Esophagus squamous epithelium (tissue), 5 donors: ENCODE measurements around the gene PEAK3. TPM values are rescaled to one million over a fixed set of nuclear protein-coding genes. Genes with fewer than 3 reads are reported as not detected.
A peak's percentile ranks its signal among the peaks of the same experiment; 100 is the strongest.

Source experiments
- DNase-seq: peaks from one replicate; lab custom pipeline; 2025; lab: John Stamatoyannopoulos, UW
- H3K27ac ChIP-seq, 4 donors: fragments of 200-600 bp; sonication (generic); one replicate each; pipeline ENCODE4 v1.5.1; 2016 to 2019; ENCODE audit warnings: mild to moderate bottlenecking in 1 of 4
- H3K27me3 ChIP-seq, 4 donors: fragments of 200-600 bp; sonication (generic); 1 replicate in 3 of 4; 2 replicates in 1 of 4; pipeline versions ENCODE4 v1.5.1 to v1.6.0; 2017 to 2021; ENCODE audit warnings: antibody characterized with exemption in 1 of 4
- H3K36me3 ChIP-seq, 3 donors: fragments of 200-600 bp; sonication (generic); one replicate each; pipeline ENCODE4 v1.5.1; 2016 to 2019
- H3K4me1 ChIP-seq, 3 donors: fragments of 200-600 bp; sonication (generic); one replicate each; pipeline ENCODE4 v1.5.1; 2017 to 2019
- H3K4me3 ChIP-seq, 4 donors: fragments of 200-600 bp; sonication (generic); 1 replicate in 3 of 4; 2 replicates in 1 of 4; pipeline ENCODE4 v1.5.1; 2016 to 2019; ENCODE audit warnings: mild to moderate bottlenecking in 2 of 4, moderate library complexity in 1 of 4
- H3K9me3 ChIP-seq, 3 donors: fragments of 200-600 bp; sonication (generic); one replicate each; pipeline ENCODE4 v1.5.1; 2016 to 2019
- CTCF ChIP-seq, 6 experiments: fragments of 450-650 bp in 4 of 6; fragments of 200-600 bp in 2 of 6; sonication (generic) in 2 of 6; IDR thresholded peaks; one replicate each; pipeline ENCODE4 v1.5.1; 2016 to 2019; ENCODE audit warnings: antibody characterized with exemption in 6 of 6, mild to moderate bottlenecking in 4 of 6, moderate library complexity in 4 of 6
- POLR2A ChIP-seq, 4 donors: fragments of 450-650 bp; IDR thresholded peaks; one replicate each; pipeline ENCODE4 v1.6.1; 2017; ENCODE audit warnings: antibody characterized with exemption in 4 of 4, mild to moderate bottlenecking in 4 of 4, moderate library complexity in 3 of 4
- WGBS, 2 donors: methylation state at CpG; one replicate each; pipeline ENCODE4 v1.1.5; 2018; 5-methylcytosine and 5-hydroxymethylcytosine counted together
- intact Hi-C: fragments of 100-400 bp; cut with DNase I; formaldehyde crosslinking; loops from one replicate; pipeline ENCODE4 v1.15.0; 2022
- total RNA-seq, 4 donors: library from RNA; depleted of rRNA; stranded (reverse); fragments of >200 nt; gene quantifications; one replicate each; pipeline ENCODE4 v1.1.0, GENCODE V29; 2016
- donor health status: DM: yes; HTN: yes; CAD: no.

The PEAK3 gene
- total RNA-seq, 4 donors from 2014 or later = 0.32 to 0.40 (median 0.38) TPM; not detected in 1

- 36% methylated on average over 5 of the region's 33 CpGs; no CpG with 5 or more reads in 1 of the 2 donors for WGBS, 2 donors
- Histone ChIP-seq H3K36me3 (no peaks in the 10 kb centered on the region), H3K27ac (no peak overlapping the region), H3K9me3 (no peaks in the 10 kb centered on the region), H3K27me3 (peaks cover 0 to 98% (median 17%) of the 10 kb centered on the region in 4 donors), H3K4me3 (peak overlapping the region in 2 of 4 donors; percentile 19 to 50), H3K4me1 (peaks cover 3 to 18% (median 9%) of the 10 kb centered on the region in 3 donors)
- TF ChIP-seq POLR2A (IDR thresholded peaks at IDR 0.05) (no peak), CTCF (IDR thresholded peaks at IDR 0.05) (no peak)
- no peak for DNase-seq
- intact Hi-C loops = no loop called here
Measured at GRCh38 chr19:2307518-2308012, 25.6 kb upstream of the PEAK3 start.

- Histone ChIP-seq H3K27ac (no peak overlapping the region), H3K9me3 (no peaks in the 10 kb centered on the region), H3K4me1 (peaks cover 8 to 24% (median 13%) of the 10 kb centered on the region in 3 donors), H3K36me3 (no peaks in the 10 kb centered on the region), H3K27me3 (peaks cover 0 to 98% (median 16%) of the 10 kb centered on the region in 4 donors), H3K4me3 (no peak overlapping the region)
- intact Hi-C loops = no loop called here
- no peak for TF ChIP-seq CTCF (IDR thresholded peaks at IDR 0.05)
- TF ChIP-seq POLR2A (IDR thresholded peaks at IDR 0.05) = no peak
- DNase-seq = no peak
- 51 to 62% methylated on average over 2 to 3 of the region's 17 CpGs for WGBS, 2 donors
Measured at GRCh38 chr19:2306971-2307370, 25.0 kb upstream of the PEAK3 start.

GRCh38 chr19:2306281-2306806, 24.4 kb upstream of the PEAK3 start:
- intact Hi-C loops = no loop called here
- Histone ChIP-seq H3K36me3 (no peaks in the 10 kb centered on the region), H3K27me3 (peaks cover 0 to 98% (median 16%) of the 10 kb centered on the region in 4 donors), H3K4me1 (peaks cover 8 to 24% (median 13%) of the 10 kb centered on the region in 3 donors), H3K4me3 (no peak overlapping the region), H3K27ac (no peak overlapping the region), H3K9me3 (no peaks in the 10 kb centered on the region)
- no peak for TF ChIP-seq CTCF (IDR thresholded peaks at IDR 0.05)
- no peak for TF ChIP-seq POLR2A (IDR thresholded peaks at IDR 0.05)
- 67 to 70% methylated on average over 7 to 12 of the region's 19 CpGs for WGBS, 2 donors
- DNase-seq = no peak

GRCh38 chr19:2305452-2306280, 23.7 kb upstream of the PEAK3 start:
- Histone ChIP-seq H3K4me1 (peaks cover 8 to 24% (median 13%) of the 10 kb centered on the region in 3 donors), H3K27ac (no peak overlapping the region), H3K9me3 (no peaks in the 10 kb centered on the region), H3K27me3 (peaks cover 0 to 98% (median 16%) of the 10 kb centered on the region in 4 donors), H3K36me3 (no peaks in the 10 kb centered on the region), H3K4me3 (no peak overlapping the region)
- intact Hi-C loops = no loop called here
- WGBS, 2 donors = 77 to 88% methylated on average over 3 to 5 of the region's 19 CpGs
- DNase-seq = no peak
- no peak for TF ChIP-seq CTCF (IDR thresholded peaks at IDR 0.05)
- no peak for TF ChIP-seq POLR2A (IDR thresholded peaks at IDR 0.05)
